Uterus (tissue), 4 donors: ENCODE measurements around the gene EMID1. TPM values are rescaled to one million over a fixed set of nuclear protein-coding genes. Genes with fewer than 3 reads are reported as not detected.
"Not testable (repeated sequence)": the region's sequence is repeated elsewhere in the genome, so short reads cannot be mapped to it uniquely, and the experiment has no call there.

Source experiments
- DNase-seq, 2 donors: peaks; one replicate each; pipeline ENCODE4 v3.0.0-alpha.2; 2019 to 2020
- H3K27ac ChIP-seq, 2 donors: fragments of 200-600 bp; sonication (generic); 1 replicate in 1 of 2; 2 replicates in 1 of 2; pipeline ENCODE4 v1.5.1; 2016 to 2018
- H3K27me3 ChIP-seq, 2 donors: fragments of 200-600 bp; sonication (generic); one replicate each; pipeline ENCODE4 v1.5.1; 2018 to 2019; ENCODE audit warnings: control low read depth in 1 of 2
- H3K36me3 ChIP-seq, 2 donors: fragments of 200-600 bp; sonication (generic); one replicate each; pipeline ENCODE4 v1.5.1; 2019; ENCODE audit warnings: control low read depth in 1 of 2
- H3K4me1 ChIP-seq, 2 donors: fragments of 200-600 bp; sonication (generic); one replicate each; pipeline ENCODE4 v1.5.1; 2018 to 2019; ENCODE audit warnings: control low read depth in 1 of 2
- H3K4me3 ChIP-seq, 2 donors: fragments of 200-600 bp; sonication (generic); 1 replicate in 1 of 2; 2 replicates in 1 of 2; pipeline ENCODE4 v1.5.1; 2018 to 2019; ENCODE audit warnings: mild to moderate bottlenecking in 1 of 2
- H3K9me3 ChIP-seq, 2 donors: fragments of 200-600 bp; sonication (generic); one replicate each; pipeline ENCODE4 v1.5.1; 2019; ENCODE audit warnings: control low read depth in 1 of 2
- CTCF ChIP-seq, 4 experiments: fragments of 200-600 bp in 2 of 4; fragments of 450-650 bp in 2 of 4; sonication (generic) in 2 of 4; IDR thresholded peaks; one replicate each; pipeline ENCODE4 v1.5.1; 2016 to 2019; ENCODE audit warnings: antibody characterized with exemption in 4 of 4, mild to moderate bottlenecking in 2 of 4, moderate library complexity in 1 of 4
- POLR2A ChIP-seq, 2 donors: fragments of 450-650 bp; IDR thresholded peaks; one replicate each; pipeline ENCODE4 v1.6.1; 2016; ENCODE audit warnings: antibody characterized with exemption in 2 of 2, mild to moderate bottlenecking in 1 of 2, moderate library complexity in 1 of 2
- intact Hi-C: fragments of 100-400 bp; cut with DNase I; formaldehyde crosslinking; loops from one replicate; pipeline ENCODE4 v1.15.1; 2023; ENCODE audit warnings: low total_unique reads
- total RNA-seq, 4 donors: library from RNA; depleted of rRNA in 3 of 4; stranded (reverse); fragments of >200 nt in 3 of 4; gene quantifications; one replicate each; pipeline versions ENCODE4 v1.1.0 to v1.2.4, GENCODE V29; 2014 to 2023
- donor health status: DM: yes; HTN: yes; CAD: no.

Gene EMID1
- total RNA-seq, 4 donors from 2014 or later = under 0.01 to 30.0 (median 10.2) TPM

- Histone ChIP-seq H3K4me3 (no peak overlapping the region), H3K9me3 (peaks cover 0 to 4% of the 10 kb centered on the region in 2 donors), H3K27ac (no peak overlapping the region), H3K27me3 (no peaks in the 10 kb centered on the region), H3K36me3 (no peaks in the 10 kb centered on the region), H3K4me1 (no peaks in the 10 kb centered on the region)
- DNase-seq = peak; percentile 70 to 75
- intact Hi-C loops = no loop called here
- TF ChIP-seq CTCF (IDR thresholded peaks at IDR 0.05) (peak; percentile 93 to 97 (median 96)), POLR2A (IDR thresholded peaks at IDR 0.05) (no peak)
These were observed 40.1 kb downstream of the EMID1 start for GRCh38 chr22:29245626-29246385.

- H3K4me3 ChIP-seq, H3K36me3 ChIP-seq, intact Hi-C loops, H3K27ac ChIP-seq, H3K4me1 ChIP-seq, H3K9me3 ChIP-seq, H3K27me3 ChIP-seq: not testable (repeated sequence)
- peak in 1 of 2 donors; percentile 1 for DNase-seq
These were observed 42.2 kb downstream of the EMID1 start for GRCh38 chr22:29247891-29248290.

- no peak for DNase-seq
- H3K27me3 ChIP-seq = no peaks in the 10 kb centered on the region
- H3K4me1 ChIP-seq = no peaks in the 10 kb centered on the region
- no peaks in the 10 kb centered on the region for H3K9me3 ChIP-seq
- no peak overlapping the region for H3K4me3 ChIP-seq
- no peaks in the 10 kb centered on the region for H3K36me3 ChIP-seq
- no peak for TF ChIP-seq POLR2A (IDR thresholded peaks at IDR 0.05)
- no peak for TF ChIP-seq CTCF (IDR thresholded peaks at IDR 0.05)
- intact Hi-C loops = no loop called here
- no peak overlapping the region for H3K27ac ChIP-seq
These were observed 45.6 kb downstream of the EMID1 start for GRCh38 chr22:29251265-29251664.

- Histone ChIP-seq H3K4me1 (no peaks in the 10 kb centered on the region), H3K27me3 (no peaks in the 10 kb centered on the region), H3K9me3 (no peaks in the 10 kb centered on the region), H3K27ac (no peak overlapping the region), H3K36me3 (no peaks in the 10 kb centered on the region), H3K4me3 (no peak overlapping the region)
- intact Hi-C loops = no loop called here
- DNase-seq = no peak
- TF ChIP-seq POLR2A (IDR thresholded peaks at IDR 0.05) (no peak), CTCF (IDR thresholded peaks at IDR 0.05) (no peak)
These were observed 46.5 kb downstream of the EMID1 start for GRCh38 chr22:29251981-29252911.

GRCh38 chr22:29253561-29254285, 48.0 kb downstream of the EMID1 start:
- Histone ChIP-seq H3K4me3 (no peak overlapping the region), H3K9me3 (no peaks in the 10 kb centered on the region), H3K27me3 (no peaks in the 10 kb centered on the region), H3K27ac (no peak overlapping the region), H3K4me1 (no peaks in the 10 kb centered on the region), H3K36me3 (no peaks in the 10 kb centered on the region)
- no peak for TF ChIP-seq POLR2A (IDR thresholded peaks at IDR 0.05)
- intact Hi-C loops = no loop called here
- DNase-seq = no peak
